Fibroblast of skin of left biceps (primary cell): ENCODE data around the gene PLIN1.
A peak's percentile ranks its signal among the peaks of the same experiment; 100 is the strongest.
"Not testable (repeated sequence)": the region's sequence is repeated elsewhere in the genome, so short reads cannot be mapped to it uniquely, and the experiment has no call there.

ENCODE experiments used
- DNase-seq, 2 experiments: peaks; one replicate each; pipeline ENCODE4 v3.0.0-alpha.2; 2013; ENCODE audit warnings: low read depth in 2 of 2

The PLIN1 gene, protein sequence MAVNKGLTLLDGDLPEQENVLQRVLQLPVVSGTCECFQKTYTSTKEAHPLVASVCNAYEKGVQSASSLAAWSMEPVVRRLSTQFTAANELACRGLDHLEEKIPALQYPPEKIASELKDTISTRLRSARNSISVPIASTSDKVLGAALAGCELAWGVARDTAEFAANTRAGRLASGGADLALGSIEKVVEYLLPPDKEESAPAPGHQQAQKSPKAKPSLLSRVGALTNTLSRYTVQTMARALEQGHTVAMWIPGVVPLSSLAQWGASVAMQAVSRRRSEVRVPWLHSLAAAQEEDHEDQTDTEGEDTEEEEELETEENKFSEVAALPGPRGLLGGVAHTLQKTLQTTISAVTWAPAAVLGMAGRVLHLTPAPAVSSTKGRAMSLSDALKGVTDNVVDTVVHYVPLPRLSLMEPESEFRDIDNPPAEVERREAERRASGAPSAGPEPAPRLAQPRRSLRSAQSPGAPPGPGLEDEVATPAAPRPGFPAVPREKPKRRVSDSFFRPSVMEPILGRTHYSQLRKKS

DNA sequence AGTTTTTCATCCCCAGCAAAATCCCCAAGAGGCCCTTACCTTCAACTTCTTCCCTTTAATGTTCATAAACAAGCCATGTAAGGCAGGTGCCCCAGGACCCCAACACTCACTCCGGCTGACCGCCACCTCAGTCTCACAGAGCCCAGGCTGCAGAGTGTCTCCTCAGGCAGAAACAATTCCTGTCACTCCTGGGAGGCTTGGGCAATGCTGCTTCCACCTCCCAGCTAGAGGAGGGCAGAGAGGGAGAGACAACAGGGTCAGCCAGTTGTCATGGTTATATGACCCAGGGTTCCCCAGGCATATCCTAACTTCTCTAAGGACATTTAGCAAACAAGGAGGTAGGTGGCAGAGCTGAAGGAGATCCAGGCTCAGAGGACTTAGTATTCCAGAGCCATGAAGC lies at the start of gene PLIN1:
PLIN1 (minus strand) TSS at position 156 of the 400 bp plus-strand sequence. CDS start 1,878 bp downstream, outside the sequence.
- DNase-seq = no peak

DNA sequence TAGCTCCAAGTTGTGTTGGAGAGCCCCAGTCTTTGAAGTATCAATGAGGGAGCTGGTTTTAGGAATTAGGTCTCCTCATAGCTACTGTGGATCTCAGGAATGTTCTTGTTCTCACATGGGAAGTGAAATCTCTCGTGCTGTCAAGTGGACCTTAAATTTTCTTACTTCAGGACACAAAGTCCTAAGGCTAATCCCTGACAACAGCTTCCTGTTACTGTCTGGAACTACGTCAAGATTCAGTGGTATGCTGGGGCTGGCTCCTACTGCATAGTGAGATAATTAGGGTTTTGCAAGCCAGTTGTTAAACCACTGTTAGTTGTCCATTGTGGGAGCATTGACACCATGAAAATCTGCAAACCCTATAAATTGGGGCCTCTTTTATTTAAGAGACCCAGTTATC lies 49.1 kb upstream of the PLIN1 start:
- DNase-seq = no peak

DNA sequence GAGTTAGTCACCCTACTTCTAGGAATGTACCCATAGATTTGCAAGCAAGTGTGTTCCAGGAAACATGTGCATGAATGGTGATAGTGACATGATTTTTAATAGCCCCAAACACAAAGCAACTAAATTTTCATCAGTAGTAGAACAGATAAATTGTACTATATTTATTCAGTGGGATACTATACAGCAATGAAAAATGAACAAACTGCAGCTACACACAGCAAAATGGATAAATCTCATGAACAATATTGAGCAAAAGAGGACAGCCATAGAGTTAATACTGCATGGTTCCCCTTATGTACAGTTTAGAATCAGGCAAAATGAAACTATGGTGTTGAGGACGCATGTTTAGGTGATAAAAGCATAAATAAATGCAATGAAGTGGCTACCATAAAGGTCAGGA lies 45.9 kb upstream of the PLIN1 start:
- no peak for DNase-seq

DNA sequence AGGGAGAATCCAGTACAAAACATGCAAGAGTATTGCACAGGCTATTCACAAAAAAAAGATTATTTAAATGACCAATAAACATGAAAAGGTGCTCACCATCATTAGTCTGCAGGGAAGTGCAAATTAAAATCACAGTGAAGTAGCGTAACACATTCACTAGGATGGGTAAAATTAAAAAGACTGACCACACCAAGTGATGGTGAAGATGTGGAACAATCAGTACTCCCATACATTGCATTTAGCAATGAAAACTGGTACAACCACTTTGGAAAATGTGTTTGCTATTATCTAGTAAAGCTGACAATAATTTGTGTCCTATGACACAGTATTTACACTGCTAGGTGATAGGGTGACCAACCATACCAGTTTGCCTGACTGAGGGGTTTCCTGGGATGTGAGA lies 45.5 kb upstream of the PLIN1 start:
- DNase-seq = no peak

DNA sequence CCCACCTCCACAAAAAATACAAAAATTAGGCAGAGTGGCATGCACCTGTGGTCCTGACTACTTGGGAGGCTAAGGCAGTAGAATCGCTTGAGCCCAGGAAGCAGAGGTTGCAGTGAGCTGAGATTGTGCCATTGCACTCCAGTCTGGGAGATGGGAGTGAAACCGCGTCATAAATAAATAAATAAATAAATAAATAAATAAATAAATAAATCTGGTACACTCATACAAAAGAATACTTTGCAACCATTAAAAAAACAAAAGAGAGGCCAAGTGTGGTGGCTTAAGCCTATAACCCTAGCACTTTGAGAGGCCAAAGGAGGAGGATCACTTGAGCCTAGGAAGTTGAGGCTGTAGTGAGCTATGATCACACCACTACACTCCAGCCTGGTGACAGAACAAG lies 43.9 kb upstream of the PLIN1 start:
- no peak for DNase-seq

DNA sequence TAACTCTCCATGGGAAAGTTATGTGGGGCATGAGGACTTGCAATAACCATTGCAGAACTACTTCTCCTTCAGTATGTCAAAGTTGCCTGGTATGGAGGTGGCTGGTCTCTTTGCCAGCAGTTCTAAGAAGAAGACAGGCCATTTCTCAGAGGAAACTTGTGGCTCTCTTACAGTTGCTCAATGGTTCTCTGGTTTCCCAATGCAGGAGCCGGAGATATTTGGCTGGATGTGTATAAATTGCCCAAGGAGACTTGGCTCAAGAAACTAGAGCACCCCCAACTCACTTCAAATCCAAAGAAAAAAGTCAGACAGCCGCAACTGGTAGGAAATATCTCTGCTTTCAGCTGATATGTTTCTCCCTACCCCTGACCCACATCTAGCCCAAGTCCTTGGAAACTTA lies 35.6 kb upstream of the PLIN1 start:
- DNase-seq = no peak

DNA sequence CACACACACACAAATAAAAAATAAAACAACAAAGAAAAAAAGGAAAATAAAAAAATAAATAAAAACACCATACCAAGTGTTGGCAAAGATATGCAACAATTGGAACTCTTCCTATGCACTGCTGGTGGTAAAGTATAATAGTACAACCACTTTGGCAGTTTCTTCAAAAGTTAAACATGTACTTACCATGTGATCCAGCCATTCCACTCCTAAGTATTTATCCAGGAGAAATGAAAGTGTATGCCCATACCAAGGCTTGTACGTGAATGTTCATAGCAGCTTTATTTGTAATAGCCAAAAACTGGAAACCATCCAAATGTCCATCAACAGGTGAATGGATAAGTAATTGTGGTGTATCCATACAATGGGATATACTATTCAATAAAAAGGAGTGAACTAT lies 28.4 kb upstream of the PLIN1 start:
- DNase-seq = no peak

DNA sequence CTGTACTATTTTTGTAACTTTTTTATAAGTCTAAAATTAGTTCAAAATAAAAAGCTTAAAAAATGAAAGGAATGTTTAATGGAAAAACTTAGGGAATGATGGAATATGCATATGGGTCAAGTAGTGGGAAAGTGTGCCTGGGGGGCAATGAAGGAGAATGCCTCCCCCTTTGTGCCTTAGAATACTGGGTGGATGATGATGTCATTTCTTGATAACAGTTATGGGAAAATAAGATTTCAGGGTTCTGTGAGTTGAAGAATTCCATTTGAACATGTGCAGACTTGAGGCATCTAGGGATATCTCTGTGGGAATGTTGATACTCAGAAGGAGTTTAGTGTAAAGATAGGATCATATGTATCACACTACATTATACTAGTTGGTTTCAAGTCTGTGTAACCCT lies 25.2 kb upstream of the PLIN1 start:
- DNase-seq = no peak

DNA sequence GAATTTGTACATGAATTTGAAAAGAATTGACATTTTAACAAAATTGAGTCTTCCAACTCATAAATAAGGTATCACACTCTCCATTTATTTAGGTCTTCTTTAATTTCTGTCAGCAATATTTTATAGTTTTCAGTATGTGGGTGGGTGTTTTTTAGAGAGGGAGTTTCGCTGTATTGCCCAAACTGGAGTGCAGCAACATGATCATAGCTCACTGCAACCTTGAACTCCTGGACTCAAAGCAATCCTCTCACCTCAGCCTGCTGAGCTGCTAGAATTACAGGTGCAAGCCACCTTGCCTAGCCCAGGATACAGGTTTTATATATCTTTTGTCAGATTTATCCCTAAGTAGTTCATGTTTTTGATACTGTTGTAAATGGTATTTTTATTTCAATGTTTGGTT lies 16.0 kb upstream of the PLIN1 start:
- no peak for DNase-seq

DNA sequence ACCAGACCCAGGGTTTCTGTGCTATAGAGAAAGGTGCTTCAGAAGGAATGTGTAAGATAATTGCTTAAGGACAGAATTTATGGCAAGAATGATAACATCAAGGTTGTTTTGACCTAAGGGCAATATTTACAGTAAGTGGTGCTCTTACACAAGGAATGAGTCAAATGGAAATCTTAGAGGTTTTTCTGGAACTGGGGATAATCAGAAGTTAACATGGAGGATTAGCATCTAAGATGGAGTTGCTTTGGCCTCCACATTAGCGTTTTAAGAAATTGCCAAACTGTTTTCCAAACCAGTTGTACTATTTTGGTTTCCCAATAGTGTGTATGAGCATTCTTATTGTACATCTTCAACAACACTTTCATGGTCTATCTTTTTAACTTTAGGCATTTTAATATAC lies 14.5 kb upstream of the PLIN1 start:
- DNase-seq = no peak

DNA sequence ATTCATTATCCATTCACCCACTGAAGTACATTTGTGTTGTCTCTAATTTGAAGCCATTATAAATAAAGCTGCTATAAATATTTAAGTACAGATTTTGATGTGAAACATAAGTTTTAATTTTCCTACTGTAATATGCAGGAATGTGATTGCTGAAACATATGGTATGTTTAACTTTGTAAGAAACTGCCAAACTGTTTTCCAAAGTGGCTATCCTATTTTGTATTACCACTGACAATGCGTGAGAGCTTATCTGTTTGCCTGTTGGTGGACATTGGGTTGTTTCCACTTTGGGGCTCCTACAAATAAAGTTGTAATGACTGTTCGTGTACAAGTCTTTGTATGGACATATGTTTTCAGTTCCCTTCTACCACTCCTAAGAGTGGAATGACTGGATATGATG lies 13.9 kb upstream of the PLIN1 start:
- DNase-seq = no peak

DNA sequence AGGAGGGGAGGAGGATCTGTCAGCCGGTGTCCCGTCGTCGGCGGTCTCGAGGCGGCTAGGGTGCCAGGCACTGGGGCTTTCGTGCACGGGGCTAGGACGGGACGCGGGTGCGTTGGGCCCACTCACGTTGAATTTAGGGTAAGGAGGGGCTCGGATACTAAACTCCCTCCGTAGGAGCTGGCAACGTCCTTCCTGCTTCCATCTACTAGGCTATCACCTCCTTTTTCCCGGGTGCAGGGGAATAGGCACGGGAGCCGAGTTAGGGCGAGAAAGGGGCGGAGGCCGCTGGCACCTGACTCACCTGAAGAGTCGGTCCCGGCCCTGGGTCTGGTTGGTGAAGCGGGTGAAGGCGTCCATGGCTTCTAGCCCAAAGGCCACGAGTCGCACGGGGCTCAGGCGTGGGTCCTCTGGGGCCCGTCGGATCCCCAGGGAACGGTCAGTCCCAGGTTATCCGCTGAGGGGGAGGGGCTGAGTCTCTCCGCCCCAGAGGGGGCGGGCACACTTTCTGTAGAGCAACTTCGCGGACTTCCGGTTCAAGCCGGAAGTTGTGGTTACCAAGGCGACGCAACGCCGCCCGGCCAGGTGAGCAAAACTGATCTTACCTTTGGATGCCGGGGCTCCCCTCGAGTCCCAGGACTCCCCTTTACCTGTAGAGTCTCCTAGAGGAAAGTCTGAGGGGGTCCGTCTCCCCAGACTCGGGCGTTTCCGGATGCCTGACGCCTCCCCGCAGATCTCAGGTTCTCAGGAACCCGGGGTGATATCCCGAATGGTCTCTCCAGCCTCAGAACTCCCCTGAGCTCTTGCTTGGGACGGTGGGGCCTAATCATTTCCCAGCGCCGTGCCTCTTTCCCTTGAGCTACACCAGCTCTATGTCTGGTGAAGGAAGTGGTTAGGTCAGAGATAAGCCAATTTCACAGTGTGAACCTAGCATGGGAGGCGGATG lies 11.4 kb upstream of the PLIN1 start, which contains the start of the genes PEX11A and WDR93:
PEX11A (minus strand) TSS at position 479 of the 943 bp plus-strand sequence; CDS start at position 357, 122 bp downstream.
WDR93 (plus strand) TSS at position 536 of the 943 bp plus-strand sequence. CDS start 10,936 bp downstream, outside the sequence.
- peak in 1 of 2 experiments; percentile 24 for DNase-seq

DNA sequence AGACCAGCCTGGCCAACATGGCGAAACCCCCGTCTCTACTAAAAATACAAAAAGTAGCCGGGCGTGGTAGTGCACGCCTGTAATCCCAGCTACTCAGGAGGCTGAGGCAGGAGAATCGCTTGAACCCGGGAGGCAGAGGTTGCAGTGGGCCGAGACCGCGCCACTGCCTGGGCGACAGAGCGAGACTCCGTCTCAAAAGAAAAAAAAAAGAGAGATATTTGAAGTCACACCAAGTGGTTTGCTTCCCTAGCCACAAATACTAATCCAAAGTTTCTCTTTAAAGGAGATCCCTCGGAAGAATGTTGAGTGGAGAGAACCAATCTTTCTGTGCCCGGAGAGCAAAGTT lies 10.7 kb upstream of the PLIN1 start:
- DNase-seq = not testable (repeated sequence)

DNA sequence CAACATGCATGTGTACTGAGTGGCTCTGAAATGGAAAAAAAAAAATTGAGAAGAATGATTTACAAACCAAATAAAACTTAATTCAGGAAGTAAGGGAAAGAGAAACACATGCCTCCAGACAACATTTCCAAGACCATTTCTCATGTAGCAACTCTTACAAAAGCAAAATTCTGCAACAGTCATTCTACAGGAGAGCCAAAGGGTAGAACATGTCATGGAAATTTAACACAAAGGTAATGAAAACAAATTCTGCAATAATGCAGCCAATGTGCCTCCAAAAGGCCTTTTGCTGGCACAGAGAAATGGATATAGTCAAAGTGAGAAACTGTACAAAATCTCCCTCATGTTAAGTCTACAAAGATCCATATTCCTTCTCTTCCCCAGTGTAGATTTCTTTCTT lies 7.4 kb upstream of the PLIN1 start:
- DNase-seq = no peak

DNA sequence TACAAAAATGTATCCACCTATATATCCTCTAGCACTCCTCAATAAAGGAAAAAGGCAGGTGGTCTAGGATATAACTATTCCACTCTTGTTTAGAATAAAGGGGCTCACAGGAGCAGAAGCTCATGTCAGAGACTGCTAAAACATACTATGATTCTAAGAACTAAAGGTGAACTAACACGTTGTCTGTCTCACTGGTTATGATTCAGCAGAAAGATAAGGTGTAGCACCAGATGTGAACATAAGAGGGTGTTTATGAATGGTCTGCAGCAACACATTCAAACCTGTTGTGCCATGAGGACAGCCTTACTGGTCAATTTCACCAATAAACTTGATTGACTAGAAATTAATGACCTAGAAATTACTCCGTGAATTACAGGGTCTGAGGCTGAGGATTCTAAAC lies 6.8 kb upstream of the PLIN1 start:
- no peak for DNase-seq

DNA sequence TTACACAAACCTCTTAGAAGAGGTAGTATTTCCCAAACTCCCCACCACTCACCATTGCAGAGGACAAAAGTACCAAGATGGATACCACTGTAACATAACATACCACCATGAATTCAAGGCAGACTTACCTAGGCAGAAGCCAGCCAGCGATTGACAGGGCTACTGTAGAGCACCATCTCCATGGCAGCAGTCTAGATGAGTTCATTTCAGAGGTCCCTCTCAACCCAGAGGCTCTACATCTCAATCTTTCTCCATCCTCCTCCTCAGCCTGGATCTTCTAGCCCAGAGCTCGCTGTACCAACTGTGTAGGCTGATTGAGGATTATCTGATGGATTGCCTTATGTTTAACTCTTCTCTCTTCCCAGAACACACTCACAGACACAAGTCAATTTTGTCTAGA lies 2.0 kb upstream of the PLIN1 start:
- no peak for DNase-seq

DNA sequence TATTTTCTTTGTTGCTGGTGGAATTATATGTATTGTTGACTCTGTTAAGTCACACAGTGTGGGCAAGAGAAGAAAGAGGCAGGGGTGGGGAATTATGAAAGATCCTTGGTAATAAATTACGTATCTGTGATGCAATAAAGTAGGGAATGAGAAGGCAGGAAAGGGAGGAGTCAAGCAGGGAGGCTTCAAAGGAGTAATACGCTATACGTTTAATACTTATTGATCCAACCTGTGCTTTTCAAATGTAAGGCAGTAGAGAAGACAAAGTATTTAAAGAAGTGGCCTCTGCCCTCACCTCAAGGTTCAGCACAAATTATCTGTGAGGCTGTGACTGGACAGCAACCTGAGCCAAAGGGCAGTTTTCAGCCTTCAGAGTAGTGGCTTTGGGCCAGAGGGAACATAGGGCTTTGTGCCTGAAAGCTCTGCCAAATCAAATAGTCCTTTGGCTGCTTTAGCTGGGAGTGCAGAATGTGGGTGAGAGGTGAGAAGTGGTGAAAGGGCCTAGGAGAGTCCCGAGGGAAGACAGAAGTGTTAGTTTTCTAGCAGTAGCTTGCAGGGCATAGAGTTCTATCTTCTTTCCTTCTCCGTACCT lies 1.2 kb upstream of the PLIN1 start:
- DNase-seq = no peak

DNA sequence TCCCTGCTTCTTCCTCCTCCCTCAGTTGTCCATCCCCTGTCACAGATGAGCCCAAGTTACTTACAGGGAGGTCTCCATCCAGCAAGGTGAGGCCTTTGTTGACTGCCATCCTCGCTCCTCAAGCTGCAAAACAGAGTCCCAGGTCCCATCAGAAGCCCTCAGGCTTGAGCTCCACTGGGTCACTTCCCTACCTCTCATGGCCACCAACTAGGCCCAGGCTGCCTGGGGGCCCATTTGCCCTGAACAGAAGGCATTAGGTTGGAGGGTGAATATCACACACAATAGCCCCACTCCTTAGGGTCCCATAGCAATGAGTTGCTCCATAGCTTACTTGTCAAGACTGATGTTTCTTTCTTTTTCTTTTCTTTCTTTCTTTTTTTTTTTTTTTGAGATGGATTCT lies 1.8 kb downstream of the PLIN1 start:
- DNase-seq = no peak

DNA sequence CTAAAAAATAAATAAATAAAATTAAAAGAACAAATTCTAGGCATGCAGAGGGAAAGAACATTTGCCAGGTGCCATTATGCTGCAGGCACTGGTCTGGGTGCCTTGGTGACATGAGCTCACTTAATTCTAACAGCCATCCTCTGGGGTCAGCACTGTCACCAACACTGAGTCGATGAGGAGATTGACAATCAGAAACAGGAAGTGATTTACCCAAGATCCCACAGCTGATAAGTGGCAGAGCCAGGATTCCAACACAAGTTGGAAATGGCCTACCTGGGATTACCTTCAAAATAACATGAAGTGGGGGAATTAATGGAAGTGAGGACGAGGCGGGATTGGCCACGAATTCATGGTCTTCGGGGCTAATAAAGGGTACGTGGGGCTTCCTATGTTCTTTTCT lies 3.6 kb downstream of the PLIN1 start:
- DNase-seq = no peak

DNA sequence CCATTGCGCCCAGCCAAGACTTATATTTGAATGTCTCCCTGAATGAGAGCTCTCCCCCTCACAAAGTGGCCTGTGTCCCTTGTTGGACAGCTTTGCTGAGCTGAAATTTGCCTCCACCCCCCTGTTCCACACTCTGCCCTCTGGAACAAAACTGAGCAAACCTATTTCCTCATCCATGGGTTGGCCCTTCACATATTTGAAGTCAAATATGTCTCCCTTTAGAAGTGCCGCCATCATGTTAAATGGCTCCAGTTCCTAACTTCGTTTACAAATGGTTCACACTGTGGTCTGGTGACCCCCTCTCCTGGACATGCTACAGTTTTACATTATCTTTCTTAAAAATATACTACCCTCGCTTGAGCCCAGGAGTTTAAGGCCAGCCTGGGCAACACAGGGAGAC lies 4.6 kb downstream of the PLIN1 start:
- DNase-seq = no peak

DNA sequence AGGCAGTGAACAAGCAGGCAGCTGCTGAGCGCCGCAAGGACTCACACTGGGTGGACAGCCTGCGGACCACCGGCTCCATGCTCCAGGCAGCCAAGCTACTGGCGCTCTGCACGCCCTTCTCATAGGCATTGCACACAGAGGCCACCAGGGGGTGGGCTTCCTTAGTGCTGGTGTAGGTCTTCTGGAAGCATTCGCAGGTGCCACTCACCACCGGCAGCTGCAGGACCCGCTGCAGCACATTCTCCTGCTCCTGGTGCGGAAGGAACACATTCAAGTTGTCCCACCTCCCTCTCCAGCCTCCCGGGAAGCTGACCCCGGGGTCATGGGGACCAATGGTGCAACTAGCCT lies 6.0 kb downstream of the PLIN1 start:
- DNase-seq = no peak
